ENCODE results near the gene SIMC1.

DNA sequence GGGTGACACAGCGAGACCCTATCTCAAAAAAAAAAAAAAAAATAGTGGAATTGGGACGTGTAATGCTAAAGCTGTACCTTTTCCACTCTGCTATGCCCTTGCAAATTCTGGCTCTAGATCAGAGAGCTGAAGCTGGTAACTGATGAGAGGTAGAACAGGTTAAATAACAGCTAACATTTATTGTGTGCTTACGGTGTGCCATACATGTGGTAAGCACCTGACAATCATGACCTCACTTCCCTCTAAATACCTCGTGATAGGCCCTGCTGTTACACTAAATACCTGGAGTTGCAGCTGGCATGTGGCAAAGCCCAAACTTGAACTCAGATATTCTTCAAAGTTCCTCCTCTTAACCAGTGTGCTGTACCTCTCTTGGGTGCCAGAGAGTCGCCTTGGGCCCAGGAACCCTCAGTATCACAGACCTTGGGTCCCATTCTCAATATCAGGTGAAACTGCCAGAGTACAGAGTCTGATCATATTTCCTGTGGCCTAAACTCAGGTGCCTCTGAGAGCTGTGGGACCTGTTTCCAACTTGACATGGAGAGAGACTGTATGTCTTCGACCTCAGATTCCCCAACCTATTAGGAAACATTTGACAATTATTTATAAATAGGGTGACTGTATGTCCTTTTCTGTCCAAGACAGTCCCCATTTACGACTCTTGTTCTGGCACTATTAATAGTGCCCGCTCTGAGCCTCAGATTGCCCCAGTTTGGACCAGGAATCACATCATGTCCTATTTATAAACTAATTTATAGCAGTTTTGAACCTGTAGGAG lies 131.9 kb downstream of the SIMC1 start:
- no peak for TF ChIP-seq EZH2 (IDR thresholded peaks at IDR 0.05; ENCODE audit: borderline replicate concordance, low read length)
- TF ChIP-seq, protein P1, sequence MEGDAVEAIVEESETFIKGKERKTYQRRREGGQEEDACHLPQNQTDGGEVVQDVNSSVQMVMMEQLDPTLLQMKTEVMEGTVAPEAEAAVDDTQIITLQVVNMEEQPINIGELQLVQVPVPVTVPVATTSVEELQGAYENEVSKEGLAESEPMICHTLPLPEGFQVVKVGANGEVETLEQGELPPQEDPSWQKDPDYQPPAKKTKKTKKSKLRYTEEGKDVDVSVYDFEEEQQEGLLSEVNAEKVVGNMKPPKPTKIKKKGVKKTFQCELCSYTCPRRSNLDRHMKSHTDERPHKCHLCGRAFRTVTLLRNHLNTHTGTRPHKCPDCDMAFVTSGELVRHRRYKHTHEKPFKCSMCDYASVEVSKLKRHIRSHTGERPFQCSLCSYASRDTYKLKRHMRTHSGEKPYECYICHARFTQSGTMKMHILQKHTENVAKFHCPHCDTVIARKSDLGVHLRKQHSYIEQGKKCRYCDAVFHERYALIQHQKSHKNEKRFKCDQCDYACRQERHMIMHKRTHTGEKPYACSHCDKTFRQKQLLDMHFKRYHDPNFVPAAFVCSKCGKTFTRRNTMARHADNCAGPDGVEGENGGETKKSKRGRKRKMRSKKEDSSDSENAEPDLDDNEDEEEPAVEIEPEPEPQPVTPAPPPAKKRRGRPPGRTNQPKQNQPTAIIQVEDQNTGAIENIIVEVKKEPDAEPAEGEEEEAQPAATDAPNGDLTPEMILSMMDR (IDR thresholded peaks at IDR 0.05; ENCODE audit: low read length): no peak
